PC-3 (cell line): ENCODE measurements around the gene WNT2B. TPM values are rescaled to one million over a fixed set of nuclear protein-coding genes. Genes with fewer than 3 reads are reported as not detected.
A peak's percentile ranks its signal among the peaks of the same experiment; 100 is the strongest.

Experiments used
- ATAC-seq: fragments of 200-7000 bp; cut with Tn5 transposase; 2 replicates; pipeline ENCODE4 v1.9.1; 2020; ENCODE audit warnings: mild to moderate bottlenecking, moderate library complexity
- BruUV-seq: library from RNA; stranded (reverse); fragments of 400-500 nt; replicated peaks from 2 replicates; lab custom pipeline; 2021; lab: Mats Ljungman, UMichigan
- CTCF ChIA-PET: fragments of 300-600 bp; sonication (Branson Sonifier 250); formaldehyde crosslinking; loops from one replicate; lab custom pipeline; 2022; ENCODE audit warnings: antibody characterized with exemption; lab: Charles Lee
- POLR2A ChIA-PET: fragments of 300-600 bp; sonication (Branson Sonifier 250); formaldehyde crosslinking; loops from one replicate; lab custom pipeline; 2022; ENCODE audit warnings: antibody characterized with exemption; ENCODE audit not compliant: unreplicated experiment; lab: Charles Lee
- DNase-seq: peaks from one replicate; pipeline ENCODE4 v3.0.0-alpha.2; 2015
- H2AFZ ChIP-seq: fragments of 300-600 bp; sonication (generic); 2 replicates; pipeline ENCODE4 v1.6.0; 2016; ENCODE audit warnings: antibody characterized with exemption, low read length
- H3F3A ChIP-seq: fragments of 300-600 bp; sonication (generic); one replicate; pipeline ENCODE4 v1.6.0; 2017; ENCODE audit warnings: antibody characterized with exemption, low read length, control low read depth, mild to moderate bottlenecking; ENCODE audit not compliant: unreplicated experiment
- H3K27ac ChIP-seq: fragments of 300-600 bp; sonication (generic); 2 replicates; pipeline ENCODE4 v1.5.1; 2016; ENCODE audit warnings: mild to moderate bottlenecking, low read length
- H3K27me3 ChIP-seq: fragments of 300-600 bp; sonication (generic); 2 replicates; pipeline ENCODE4 v1.6.1; 2016; ENCODE audit warnings: low read length, mixed read lengths
- H3K36me3 ChIP-seq: fragments of 300-600 bp; sonication (generic); 2 replicates; pipeline ENCODE4 v1.6.1; 2016; ENCODE audit warnings: low read depth, mixed run types, low read length, mixed read lengths
- H3K4me1 ChIP-seq: fragments of 300-600 bp; sonication (generic); 2 replicates; pipeline ENCODE4 v1.5.1; 2016; ENCODE audit warnings: low read length; ENCODE audit not compliant: insufficient read depth
- H3K4me2 ChIP-seq: fragments of 300-600 bp; sonication (generic); 2 replicates; pipeline ENCODE4 v1.6.0; 2016; ENCODE audit warnings: low read length
- H3K4me3 ChIP-seq: fragments of 300-600 bp; sonication (generic); 2 replicates; pipeline ENCODE4 v1.5.1; 2016; ENCODE audit warnings: mild to moderate bottlenecking, low read length, mixed read lengths
- H3K79me2 ChIP-seq: fragments of 300-600 bp; sonication (generic); 2 replicates; pipeline ENCODE4 v1.6.1; 2017; ENCODE audit warnings: low read length, mixed read lengths
- H3K9ac ChIP-seq: fragments of 300-600 bp; sonication (generic); 2 replicates; pipeline ENCODE4 v1.6.0; 2016; ENCODE audit warnings: mild to moderate bottlenecking, low read length
- H3K9me2 ChIP-seq: fragments of 300-600 bp; sonication (generic); replicated peaks from 2 replicates; pipeline ENCODE4 v1.6.1; 2016; ENCODE audit warnings: mixed run types, low read length, mixed read lengths
- H3K9me3 ChIP-seq: fragments of 300-600 bp; sonication (generic); 2 replicates; pipeline ENCODE4 v1.6.1; 2016; ENCODE audit warnings: low read length, mixed read lengths
- H4K20me1 ChIP-seq: fragments of 300-600 bp; sonication (generic); 2 replicates; pipeline ENCODE4 v1.6.1; 2016; ENCODE audit warnings: low read length, mixed read lengths
- CTCF ChIP-seq: fragments of 300-600 bp; sonication (generic); conservative IDR thresholded peaks from 2 replicates; pipeline ENCODE4 v1.5.1; 2017; ENCODE audit warnings: antibody characterized with exemption, low read depth, mild to moderate bottlenecking, low read length
- EZH2 ChIP-seq: fragments of 300-600 bp; sonication (generic); IDR thresholded peaks from one replicate; pipeline ENCODE4 v1.6.1; 2017; ENCODE audit warnings: antibody characterized with exemption, mild to moderate bottlenecking, low read length; ENCODE audit not compliant: unreplicated experiment
- EZH2phosphoT487 ChIP-seq: fragments of 300-600 bp; sonication (generic); IDR thresholded peaks from 2 replicates; pipeline ENCODE4 v1.6.1; 2018; ENCODE audit warnings: mild to moderate bottlenecking, antibody characterized with exemption, low read length, borderline replicate concordance
- intact Hi-C: fragments of 100-400 bp; cut with micrococcal nuclease; formaldehyde crosslinking; loops from 2 replicates; pipeline ENCODE4 v1.9.0; 2023
- microRNA-seq: library from miRNA; unstranded; fragments of <30 nt; microRNA quantifications from one replicate; pipeline ENCODE4 v1.1.0, GENCODE V29; 2020; ENCODE audit not compliant: unreplicated experiment
- total RNA-seq: library from RNA; depleted of rRNA; stranded (reverse); fragments of >200 nt; gene quantifications from 2 replicates; pipeline ENCODE4 v1.2.3, GENCODE V29; 2014; rRNA removed

The WNT2B gene
- total RNA-seq, 1 experiment from 2014 or later = 0.55 TPM

DNA sequence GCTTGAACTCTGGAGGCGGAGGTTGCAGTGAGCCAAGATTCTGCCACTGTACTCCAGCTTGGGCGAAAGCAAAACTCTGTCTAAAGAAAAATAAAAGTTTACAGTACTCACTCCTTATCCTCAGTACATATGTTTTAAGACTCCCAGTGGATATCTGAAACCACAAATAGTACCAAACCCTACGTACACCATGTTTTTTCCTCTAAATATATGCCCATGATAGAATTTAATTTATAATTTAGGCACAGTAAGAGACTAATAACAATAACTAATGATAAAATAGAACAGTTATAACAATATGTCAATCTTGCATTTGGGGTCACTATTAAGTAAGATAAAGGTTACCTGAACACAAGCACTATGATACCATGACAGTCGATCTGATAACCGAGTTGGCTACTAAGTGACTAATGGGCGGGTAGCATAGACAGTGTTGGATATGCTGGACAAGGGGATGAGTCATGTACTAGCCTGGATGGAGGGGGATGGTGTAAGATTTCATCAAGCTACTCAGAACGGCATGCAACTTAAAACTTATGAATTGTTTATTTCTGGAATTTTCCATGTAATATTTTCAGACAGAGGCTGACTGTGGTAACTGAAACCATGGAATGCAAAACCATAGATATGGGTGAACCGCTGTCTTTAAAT, 66.5 kb downstream of the WNT2B start:
- no peaks in the 10 kb centered on the region for H3K9me3 ChIP-seq
- DNase-seq = peak; percentile 83
- H3K9ac ChIP-seq = no peak overlapping the region
- TF ChIP-seq EZH2 (no peak), CTCF (no peak), EZH2phosphoT487 (no peak)
- H3K4me3 ChIP-seq = no peak overlapping the region
- H3F3A ChIP-seq = peaks cover 4% of the 10 kb centered on the region
- H3K9me2 ChIP-seq = no peaks in the 10 kb centered on the region
- no peak overlapping the region for H3K27ac ChIP-seq
- H3K79me2 ChIP-seq = no peaks in the 10 kb centered on the region
- peak overlapping the region; percentile 39 for H2AFZ ChIP-seq
- no peaks in the 10 kb centered on the region for H3K27me3 ChIP-seq
- ATAC-seq = peak; percentile 100
- no peaks in the 10 kb centered on the region for H4K20me1 ChIP-seq
- TSS peak; percentile 10 for BruUV-seq
- H3K4me2 ChIP-seq = peak overlapping the region; percentile 31
- peaks cover 10% of the 10 kb centered on the region; the same call in 1 of the 2 replicates for H3K36me3 ChIP-seq
- intact Hi-C loops = no loop called here
- ChIA-PET POLR2A (no interaction called here), CTCF (no interaction called here)
- peaks cover 14% of the 10 kb centered on the region for H3K4me1 ChIP-seq

- Histone ChIP-seq H4K20me1 (no peaks in the 10 kb centered on the region), H3K4me2 (no peak overlapping the region), H3K4me1 (peaks cover 14% of the 10 kb centered on the region), H3K9ac (no peak overlapping the region), H3K9me3 (no peaks in the 10 kb centered on the region), H3K9me2 (no peaks in the 10 kb centered on the region), H3K36me3 (peaks cover 15% of the 10 kb centered on the region; the same call in 1 of the 2 replicates), H3K4me3 (no peak overlapping the region), H3K27me3 (no peaks in the 10 kb centered on the region), H3F3A (peaks cover 4% of the 10 kb centered on the region), H3K27ac (no peak overlapping the region), H3K79me2 (no peaks in the 10 kb centered on the region), H2AFZ (no peak overlapping the region)
- DNase-seq (no peak), ATAC-seq (no peak)
- POLR2A ChIA-PET = no interaction called here
- CTCF ChIA-PET = no interaction called here
- BruUV-seq = no TSS peak
- no peak for TF ChIP-seq EZH2phosphoT487
- TF ChIP-seq CTCF = no peak
- no peak for TF ChIP-seq EZH2
- intact Hi-C loops = no loop called here
These were observed 67.5 kb downstream of the WNT2B start for GRCh38 chr1:112576240-112576639.

Small RNA genes within 50 kb of the gene (microRNA-seq; reads per million reads assigned to microRNA genes)
- not detected for gene MIR4256

Other genes with a start within 250 kb of the WNT2B start
- gene CTTNBP2NL, start 112.8 kb upstream of the WNT2B start, total RNA-seq = 3.7 and 9.8 TPM in 2 replicates
- 13.8 and 17.5 TPM in 2 replicates for gene ST7L, start 110.2 kb downstream of the WNT2B start, total RNA-seq
- 177 and 273 TPM in 2 replicates for gene CAPZA1, start 110.9 kb downstream of the WNT2B start, total RNA-seq
- gene MOV10, start 165.7 kb downstream of the WNT2B start, total RNA-seq = 68.5 and 71.6 TPM in 2 replicates
- gene RHOC, start 198.2 kb downstream of the WNT2B start, total RNA-seq = 399 and 405 TPM in 2 replicates
- gene PPM1J, start 206.4 kb downstream of the WNT2B start, total RNA-seq = 0.80 and 1.4 TPM in 2 replicates